HEK293 (cell line): Measurements from ENCODE around the gene PTPN6.

Experiments
- CTCF ChIP-seq: fragments of 450-650 bp; formaldehyde crosslinking; IDR thresholded peaks from 2 replicates; pipeline ENCODE4 v1.5.1; 2016; ENCODE audit warnings: missing biosample characterization, missing genetic modification characterization
- PRDM1 ChIP-seq: fragments of 450-650 bp; formaldehyde crosslinking; IDR thresholded peaks from 2 replicates; pipeline ENCODE4; 2016; ENCODE audit warnings: missing biosample characterization, missing genetic modification characterization
- SETDB1 ChIP-seq: IDR thresholded peaks from one replicate; pipeline ENCODE4 v1.6.1; 2017; ENCODE audit warnings: mild to moderate bottlenecking, low read length, moderate library complexity, mixed read lengths; ENCODE audit not compliant: insufficient read length
- ZBTB8A ChIP-seq: fragments of 450-650 bp; formaldehyde crosslinking; IDR thresholded peaks from 2 replicates; pipeline ENCODE4 v1.5.1; 2016; ENCODE audit warnings: missing biosample characterization, missing genetic modification characterization
- ZNF274 ChIP-seq, 2 experiments: fragments of 200-500 bp in 1 of 2; fragments of 450-650 bp in 1 of 2; sonication (Bioruptor generic) in 1 of 2; formaldehyde crosslinking in 1 of 2; IDR thresholded peaks; 2 replicates each; pipeline versions ENCODE4 v1.5.1 to v1.6.1; 2014 to 2016; ENCODE audit warnings: borderline replicate concordance in 1 of 2, inconsistent platforms in 1 of 2, low read length in 1 of 2, missing biosample characterization in 1 of 2, missing genetic modification characterization in 1 of 2
- ZNF350 ChIP-seq: fragments of 450-650 bp; formaldehyde crosslinking; IDR thresholded peaks from 2 replicates; pipeline ENCODE4 v1.5.0; 2017; ENCODE audit warnings: missing biosample characterization, mild to moderate bottlenecking, missing genetic modification characterization
- ZNF416 ChIP-seq: fragments of 450-650 bp; formaldehyde crosslinking; IDR thresholded peaks from 2 replicates; pipeline ENCODE4 v1.5.1; 2016; ENCODE audit warnings: missing biosample characterization, missing genetic modification characterization
- ZNF426 ChIP-seq: fragments of 450-650 bp; formaldehyde crosslinking; IDR thresholded peaks from 2 replicates; pipeline ENCODE4 v1.5.1; 2017; ENCODE audit warnings: missing biosample characterization, missing genetic modification characterization, mild to moderate bottlenecking, inconsistent platforms, moderate library complexity
- ZNF555 ChIP-seq: fragments of 450-650 bp; formaldehyde crosslinking; conservative IDR thresholded peaks from 2 replicates; pipeline ENCODE4 v1.5.1; 2017; ENCODE audit warnings: missing biosample characterization, mild to moderate bottlenecking, missing genetic modification characterization, inconsistent platforms
- ZNF792 ChIP-seq: fragments of 450-650 bp; formaldehyde crosslinking; IDR thresholded peaks from 2 replicates; pipeline ENCODE4 v1.5.1; 2016; ENCODE audit warnings: missing biosample characterization, missing genetic modification characterization
- ZSCAN23 ChIP-seq: fragments of 450-650 bp; formaldehyde crosslinking; IDR thresholded peaks from 2 replicates; pipeline ENCODE4 v1.5.1; 2016; ENCODE audit warnings: missing biosample characterization, missing genetic modification characterization

DNA sequence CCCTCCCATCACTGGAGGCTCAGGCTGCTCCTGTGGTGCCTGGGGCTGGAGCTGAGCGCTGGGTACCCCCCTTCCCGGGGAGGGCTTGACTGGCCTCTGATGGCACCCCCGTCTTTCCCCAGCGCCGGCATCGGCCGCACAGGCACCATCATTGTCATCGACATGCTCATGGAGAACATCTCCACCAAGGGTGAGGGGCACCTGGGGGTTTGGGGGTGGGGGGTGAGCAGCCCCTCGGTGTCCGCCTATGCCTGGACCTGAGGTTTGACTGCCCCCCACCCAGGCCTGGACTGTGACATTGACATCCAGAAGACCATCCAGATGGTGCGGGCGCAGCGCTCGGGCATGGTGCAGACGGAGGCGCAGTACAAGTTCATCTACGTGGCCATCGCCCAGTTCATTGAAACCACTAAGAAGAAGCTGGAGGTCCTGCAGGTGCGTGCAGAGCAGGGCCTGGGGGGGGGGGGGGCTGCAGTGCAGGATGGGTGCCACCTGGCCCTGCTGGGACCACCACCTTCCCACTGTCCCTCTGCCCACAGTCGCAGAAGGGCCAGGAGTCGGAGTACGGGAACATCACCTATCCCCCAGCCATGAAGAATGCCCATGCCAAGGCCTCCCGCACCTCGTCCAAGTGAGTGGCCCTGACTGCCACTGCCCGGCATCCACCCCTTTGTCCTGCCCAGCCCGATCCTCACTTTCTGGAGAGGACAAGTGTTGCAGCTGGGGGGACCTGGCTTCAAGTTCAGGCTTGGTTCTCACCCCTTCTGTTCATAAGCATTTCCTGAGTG is 8.8 kb downstream of the PTPN6 start:
- no peak for TF ChIP-seq ZBTB8A (tag by site-specific recombination)
- TF ChIP-seq ZNF274 (IDR thresholded peaks at IDR 0.05; ENCODE audit: low read length) = no peak
- no peak for TF ChIP-seq ZNF274 (tag by site-specific recombination; IDR thresholded peaks at IDR 0.05; ENCODE audit: borderline replicate concordance)
- TF ChIP-seq ZSCAN23 (tag by site-specific recombination) = no peak
- no peak for TF ChIP-seq ZNF792 (tag by site-specific recombination)
- no peak for TF ChIP-seq CTCF
- no peak for TF ChIP-seq ZNF416 (tag by site-specific recombination)
- no peak for TF ChIP-seq ZNF350 (tag by site-specific recombination)
- no peak for TF ChIP-seq PRDM1 (tag by site-specific recombination)
- TF ChIP-seq SETDB1 = no peak
- TF ChIP-seq ZNF555 (tag by site-specific recombination) = no peak
- TF ChIP-seq ZNF426 (tag by site-specific recombination) = no peak
